HG02885 (cell line): ENCODE results near the gene MKNK2.

Source experiments
- ATAC-seq: cut with Tn5 transposase; IDR thresholded peaks from one replicate; pipeline ENCODE4 v1.9.1; 2021; ENCODE audit warnings: mild to moderate bottlenecking; ENCODE audit not compliant: unreplicated experiment, poor library complexity

MKNK2 gene

DNA sequence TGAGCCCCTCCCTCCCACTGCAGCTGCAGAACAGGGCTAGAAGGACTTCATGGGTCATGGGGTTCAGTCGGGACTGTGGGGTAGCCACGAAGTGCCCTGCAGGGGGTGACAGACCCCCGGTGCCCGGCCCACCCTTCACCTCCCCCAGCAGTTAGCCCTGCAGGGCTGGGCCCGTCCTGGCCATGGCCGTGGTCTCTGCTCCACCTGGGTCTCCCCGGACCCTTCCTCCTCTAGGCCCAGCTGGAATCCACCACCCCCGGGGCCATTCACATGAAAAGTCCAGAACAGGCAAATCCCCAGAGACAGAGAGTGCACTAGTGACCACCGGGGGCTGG is 17.3 kb downstream of the MKNK2 start:
- ATAC-seq: no peak

- ATAC-seq: no peak
Observed at GRCh38 chr19:2033115-2033824, 17.8 kb downstream of the MKNK2 start.

GRCh38 chr19:2032296-2032941 is 18.6 kb downstream of the MKNK2 start:
- no peak for ATAC-seq

DNA sequence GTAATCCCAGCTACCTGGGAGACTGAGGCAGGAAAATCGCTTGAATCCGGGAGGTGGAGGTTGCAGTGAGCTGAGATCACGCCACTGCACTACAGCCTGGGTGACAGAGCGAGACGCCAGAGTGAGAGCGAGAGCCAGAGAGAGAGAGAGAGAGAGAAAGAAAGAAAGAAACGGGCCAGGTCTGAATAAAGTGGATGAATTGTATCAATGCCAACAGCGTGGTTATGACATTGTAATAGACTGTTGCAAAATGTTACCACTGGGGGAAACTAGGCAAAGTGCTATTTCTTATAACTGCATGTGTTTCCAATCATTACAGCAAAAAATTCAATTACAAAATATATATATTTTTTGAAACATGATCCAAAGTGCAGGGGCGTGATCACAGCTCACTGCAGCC is 23.7 kb downstream of the MKNK2 start:
- ATAC-seq: no peak

DNA sequence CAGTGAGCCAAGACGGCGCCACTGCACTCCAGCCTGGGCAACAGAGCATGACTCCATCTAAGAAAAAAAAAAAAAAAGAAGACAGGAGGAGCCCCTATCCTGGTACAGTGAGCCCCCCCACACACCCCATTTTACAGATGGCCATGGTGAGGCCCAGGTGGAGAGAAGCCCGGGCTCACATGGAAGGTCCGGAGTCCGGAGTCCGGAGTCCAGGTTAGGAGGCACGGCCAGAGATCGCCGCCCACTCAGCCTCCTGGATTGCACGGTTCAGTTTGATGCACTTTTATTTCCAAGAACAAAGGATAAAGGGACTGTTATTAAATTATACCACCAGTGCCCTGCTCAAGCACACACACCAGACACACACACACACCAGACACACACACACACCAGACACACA is 24.3 kb downstream of the MKNK2 start:
- no peak for ATAC-seq

GRCh38 chr19:2022289-2022688 is 28.8 kb downstream of the MKNK2 start:
- ATAC-seq: no peak

DNA sequence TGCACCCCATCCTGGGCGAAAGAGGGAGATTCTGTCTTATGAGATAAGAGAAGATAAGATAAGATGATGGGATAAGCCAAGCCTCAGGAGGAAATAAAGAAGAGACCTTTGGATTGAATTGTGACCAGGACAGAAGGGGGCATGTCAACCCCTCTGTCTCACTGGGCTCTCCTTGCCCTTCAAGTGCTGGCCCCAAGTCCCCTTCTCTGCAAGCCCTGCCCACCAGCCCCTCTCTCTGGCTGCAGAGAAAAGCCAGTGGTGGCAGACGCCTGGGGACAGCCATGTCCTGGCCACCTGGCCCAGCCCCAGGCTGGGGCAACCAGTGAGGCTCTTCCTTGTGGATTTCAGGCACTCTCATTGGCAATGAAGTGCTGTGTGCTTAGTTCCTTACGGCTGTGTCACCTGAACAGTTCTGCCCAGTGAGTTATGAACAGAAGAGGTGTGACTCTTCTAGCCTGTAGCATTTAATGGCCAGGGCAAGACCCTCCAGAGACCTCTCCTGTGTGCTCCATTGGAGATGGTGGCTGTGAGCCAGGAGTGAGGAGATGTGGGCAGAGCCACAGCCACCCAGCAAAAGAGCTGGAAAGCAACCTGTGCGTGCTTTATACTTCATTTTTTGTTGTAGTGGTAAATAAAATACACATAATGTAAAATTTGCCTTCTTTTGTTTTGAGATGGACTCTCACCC is 29.4 kb downstream of the MKNK2 start:
- no peak for ATAC-seq

DNA sequence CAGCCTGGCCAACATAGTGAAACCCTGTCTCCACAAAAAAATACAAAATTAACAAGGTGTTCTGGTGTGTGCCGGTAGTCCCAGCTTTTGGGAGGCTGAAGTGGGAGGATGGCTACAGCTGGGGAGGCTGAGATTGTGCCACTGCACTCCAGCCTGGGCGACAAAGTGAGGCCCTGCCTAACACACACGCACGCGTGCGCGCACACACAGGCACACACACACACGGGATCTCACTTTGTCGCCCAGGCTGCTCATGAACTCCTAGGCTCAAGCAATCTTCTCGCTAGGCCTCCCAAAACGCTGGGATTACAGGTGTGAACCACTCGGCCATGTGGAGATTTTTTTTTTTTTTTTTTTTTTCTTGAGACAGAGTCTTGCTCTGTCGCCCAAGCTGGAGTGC is 32.3 kb downstream of the MKNK2 start:
- ATAC-seq: no peak

DNA sequence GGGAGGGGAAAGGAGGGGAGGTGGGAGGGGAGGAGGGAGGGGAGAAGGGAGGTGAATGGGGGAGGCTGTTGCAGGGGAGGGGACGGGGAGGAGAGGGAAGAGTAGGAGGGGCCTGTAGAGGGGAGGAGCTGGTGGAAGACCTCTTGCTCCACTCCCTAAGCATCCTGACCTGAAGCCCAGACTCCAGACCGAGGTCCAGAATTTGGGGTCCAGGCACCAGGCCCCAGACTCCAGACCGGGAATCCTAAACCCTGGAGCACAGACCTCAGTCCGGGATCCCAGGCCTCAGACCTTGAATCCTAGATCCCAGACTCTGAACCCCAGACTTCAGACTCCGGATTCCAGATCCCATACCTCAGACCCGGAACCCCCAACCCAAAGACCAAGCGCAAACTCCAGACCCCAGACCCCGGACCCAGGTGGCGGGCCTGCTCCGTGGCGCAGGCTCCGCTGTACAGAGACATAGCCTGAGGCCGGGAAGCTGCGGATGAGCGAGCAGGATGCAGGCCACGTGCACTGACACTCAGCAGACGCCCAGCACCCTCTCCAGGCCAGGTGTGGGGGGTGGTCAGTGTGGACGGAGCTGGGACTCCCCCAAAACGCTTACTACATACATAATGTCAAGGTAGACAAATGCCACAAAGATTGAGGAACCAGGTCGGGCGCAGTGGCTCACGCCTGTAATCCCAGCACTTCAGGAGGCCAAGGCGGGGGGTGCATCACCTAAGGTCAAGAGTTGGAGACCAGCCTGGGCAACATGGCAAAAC is 34.8 kb downstream of the MKNK2 start:
- no peak for ATAC-seq

- ATAC-seq: no peak
Observed at GRCh38 chr19:2015608-2015950, 35.5 kb downstream of the MKNK2 start, which contains the start of gene BTBD2. Gene BTBD2 (minus strand): TSS chr19:2015714. CDS start chr19:2015703, 11 bp downstream.

- no peak for ATAC-seq
Observed at GRCh38 chr19:2014731-2015607, 36.1 kb downstream of the MKNK2 start.

DNA sequence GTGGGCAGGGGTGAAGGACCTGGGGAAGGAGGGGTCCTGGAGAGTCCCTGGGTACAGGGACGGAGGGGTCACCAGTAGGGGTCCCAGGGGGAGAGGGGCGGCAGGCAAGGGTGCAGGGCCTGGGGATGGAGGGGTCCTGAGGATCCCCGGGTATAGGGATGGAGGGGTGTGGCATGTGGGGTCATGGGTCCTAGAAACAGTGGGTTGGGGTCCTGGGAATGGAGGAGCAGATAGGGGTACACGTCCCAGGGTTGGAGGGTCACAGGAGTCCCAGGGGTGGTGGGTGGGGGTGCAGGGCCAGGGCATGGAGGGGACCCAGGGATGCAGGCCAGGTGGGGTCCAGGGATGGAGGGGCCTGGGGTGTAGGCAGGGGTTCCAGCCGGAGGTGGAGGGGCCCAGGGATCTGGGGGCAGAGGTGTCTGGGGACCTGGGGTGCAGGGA is 36.9 kb downstream of the MKNK2 start:
- ATAC-seq: no peak

DNA sequence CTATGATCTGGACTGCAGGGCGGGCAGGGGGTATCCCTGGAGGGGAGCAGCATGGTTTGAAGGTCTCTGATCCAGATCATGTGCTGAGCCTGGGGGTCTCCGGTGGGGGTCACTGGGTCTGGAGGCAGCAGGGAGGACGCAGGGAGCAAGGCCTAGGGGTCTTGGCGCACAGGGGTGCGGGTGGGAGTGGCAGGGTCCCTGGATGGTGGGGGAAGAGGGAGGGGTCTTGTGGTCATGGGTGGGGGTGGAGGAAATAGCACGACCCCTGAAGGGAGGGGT is 37.4 kb downstream of the MKNK2 start:
- ATAC-seq: no peak

DNA sequence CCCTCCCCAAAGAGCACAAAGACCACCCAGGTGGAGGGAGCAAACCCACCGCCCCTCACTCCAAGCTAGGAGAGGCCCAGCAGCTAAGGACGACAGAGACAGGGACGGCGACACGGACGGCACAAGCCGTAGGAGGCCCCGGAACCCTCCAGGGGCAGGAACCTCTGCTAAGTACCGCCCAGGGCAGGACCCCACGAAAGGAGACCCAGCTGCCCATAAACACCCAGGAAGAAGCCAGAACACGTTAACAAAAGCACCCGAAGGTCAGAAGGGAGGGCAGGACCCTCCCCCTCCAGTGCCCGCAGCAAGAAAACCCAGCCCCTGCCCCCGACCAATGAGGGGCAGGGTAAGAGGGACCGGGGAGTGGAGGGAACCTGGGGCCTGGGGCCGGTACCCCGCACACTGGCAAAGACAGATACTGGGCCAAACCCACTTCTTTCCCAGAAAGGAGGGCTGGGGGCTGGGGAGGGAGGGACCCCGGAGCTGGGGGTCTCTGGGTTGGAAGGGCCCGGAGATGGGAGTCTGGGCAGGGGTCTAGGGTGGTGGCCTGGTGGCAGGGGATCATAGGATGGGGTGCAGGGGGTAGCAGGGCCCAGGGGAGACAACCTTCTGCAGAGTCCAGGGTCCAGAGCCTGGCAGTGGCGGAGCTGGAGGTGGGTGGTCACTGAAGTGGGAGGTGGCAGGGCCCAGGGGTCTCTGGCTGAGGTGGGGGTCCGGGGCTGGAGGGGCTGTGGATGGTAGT is 37.9 kb downstream of the MKNK2 start:
- no peak for ATAC-seq

DNA sequence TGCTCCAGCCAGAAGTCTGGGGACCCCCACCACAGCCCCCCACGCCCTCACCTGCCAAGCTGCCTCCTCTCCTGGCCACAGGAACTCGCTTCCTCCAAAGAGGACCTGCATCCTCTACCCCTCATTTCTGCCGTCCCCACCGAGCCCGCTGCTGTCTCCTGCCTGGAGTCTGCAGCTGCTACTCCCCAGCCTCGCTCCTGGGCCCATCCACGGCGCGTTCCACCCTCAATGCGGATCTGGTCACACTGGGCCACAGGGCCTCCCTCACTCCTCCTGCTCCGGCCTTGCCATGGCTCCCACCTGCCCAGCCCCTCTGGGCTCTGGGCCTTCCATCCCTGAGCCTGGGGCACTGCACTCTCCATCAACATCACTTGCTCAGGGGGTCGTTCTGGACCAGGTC is 39.9 kb downstream of the MKNK2 start:
- ATAC-seq: no peak

DNA sequence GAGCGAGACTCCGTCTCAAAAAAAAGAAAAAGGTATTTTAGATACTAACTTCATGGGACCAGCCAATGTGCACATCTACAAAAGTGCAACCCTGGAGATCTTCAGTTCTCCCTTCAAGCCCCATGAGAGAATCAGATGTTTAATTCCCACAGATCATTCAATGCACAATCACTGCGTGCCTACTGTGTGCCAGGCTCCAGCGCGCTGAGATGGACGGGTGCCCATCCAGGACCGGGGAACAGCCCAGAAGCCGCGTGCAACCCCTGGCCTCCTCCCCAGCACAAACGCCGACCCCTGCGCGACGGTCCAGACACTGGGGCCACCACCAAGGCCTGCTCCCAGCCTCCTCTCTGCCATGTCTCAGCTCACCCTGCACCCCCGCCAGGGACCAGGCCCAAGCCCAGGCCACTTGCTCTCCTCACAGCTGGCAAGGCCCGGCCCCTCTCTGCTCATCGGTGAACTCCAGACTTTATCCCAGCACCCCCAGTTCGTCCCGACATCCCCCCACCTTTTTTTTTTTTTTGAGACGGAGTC is 40.8 kb downstream of the MKNK2 start:
- no peak for ATAC-seq

GRCh38 chr19:2003874-2004273 is 47.2 kb downstream of the MKNK2 start:
- ATAC-seq: no peak

GRCh38 chr19:1999856-2000515 is 51.1 kb downstream of the MKNK2 start:
- no peak for ATAC-seq
